Kidney (tissue), 14 donors: ENCODE results near the gene CRACDL. TPM values are rescaled to one million over a fixed set of nuclear protein-coding genes. Genes with fewer than 3 reads are reported as not detected.

Source experiments
- DNase-seq, 5 donors: peaks; one replicate each; pipeline ENCODE4 v3.0.0-alpha.2; 2013 to 2020
- FAIRE-seq: peaks from 2 replicates; lab custom pipeline; 2012; peaks lifted over from hg19 to GRCh38; lab: Jason Lieb, UNC
- H3K27ac ChIP-seq, 2 donors: one replicate each; pipeline ENCODE4 v1.7.0; 2013; ENCODE audit warnings: low read depth in 2 of 2, low read length in 2 of 2, inconsistent platforms in 1 of 2
- H3K27me3 ChIP-seq: one replicate; pipeline ENCODE4 v1.7.1; 2013; ENCODE audit warnings: low read length, inconsistent platforms; ENCODE audit not compliant: control insufficient read depth, insufficient read depth
- H3K36me3 ChIP-seq, 3 donors: one replicate each; pipeline versions ENCODE4 v1.7.0 to v1.7.1; 2013; ENCODE audit warnings: low read length in 3 of 3, control low read depth in 1 of 3, inconsistent platforms in 1 of 3; ENCODE audit not compliant: insufficient read depth in 3 of 3, control insufficient read depth in 2 of 3
- H3K4me1 ChIP-seq, 3 donors: one replicate each; pipeline versions ENCODE4 v1.7.0 to v1.7.1; 2013; ENCODE audit warnings: low read length in 3 of 3, inconsistent platforms in 1 of 3, low read depth in 1 of 3; ENCODE audit not compliant: control insufficient read depth in 2 of 3, insufficient read depth in 2 of 3
- H3K4me3 ChIP-seq, 3 donors: one replicate each; pipeline versions ENCODE4 v1.7.0 to v1.8.1; 2013; ENCODE audit warnings: low read length in 3 of 3, control low read depth in 1 of 3, inconsistent platforms in 1 of 3
- H3K9ac ChIP-seq, 3 donors: one replicate each; pipeline versions ENCODE4 v1.7.0 to v1.7.1; 2013; ENCODE audit warnings: low read length in 3 of 3, control low read depth in 1 of 3, inconsistent platforms in 1 of 3
- H3K9me3 ChIP-seq, 3 donors: one replicate each; pipeline versions ENCODE4 v1.7.0 to v1.7.1; 2013; ENCODE audit warnings: low read length in 3 of 3, control low read depth in 1 of 3, inconsistent platforms in 1 of 3; ENCODE audit not compliant: control insufficient read depth in 2 of 3, insufficient read depth in 1 of 3
- intact Hi-C: fragments of 100-400 bp; cut with DNase I; formaldehyde crosslinking; loops from one replicate; pipeline ENCODE4 v1.11.1; 2022
- polyA plus RNA-seq: library from polyadenylated mRNA; stranded (reverse); fragments of 350-450 nt; fragmentation: Illumina TruSeq; extraction: RNeasy Lipid Tissue Mini Kit (QIAGEN cat#74804); gene quantifications from one replicate; pipeline ENCODE4 v1.2.3, GENCODE V29; 2014; ENCODE audit warnings: low read depth, low replicate concordance; ENCODE audit not compliant: insufficient read depth
- total RNA-seq: library from RNA; stranded (reverse); fragmentation: NEBNext Ultra II Directional; extraction: Animal tissue kit (Norgen Biotek cat#: 25700); gene quantifications from one replicate; pipeline ENCODE4 v1.2.1, GENCODE V29; 2021
- TF ChIP-seq, protein P1 (sequence below): IDR thresholded peaks from 3 replicates; pipeline ENCODE4 v1.5.1; 2012; ENCODE audit warnings: mild to moderate bottlenecking, moderate library complexity, borderline replicate concordance; ENCODE audit not compliant: insufficient read depth; ENCODE audit errors: extremely low read depth
- donor health status: control.
- donor health status: control.
- donor health status: control.
- donor health status: control.
- donor health status: control.
- donor health status: DM: yes; HTN: yes; CAD: no.
- donor health status: Normal renal cell carcinoma (clear cell type).

Gene CRACDL
- total and polyA plus RNA-seq, 2 donors from 2014 or later, result 4.3 to 14.8 TPM

DNA sequence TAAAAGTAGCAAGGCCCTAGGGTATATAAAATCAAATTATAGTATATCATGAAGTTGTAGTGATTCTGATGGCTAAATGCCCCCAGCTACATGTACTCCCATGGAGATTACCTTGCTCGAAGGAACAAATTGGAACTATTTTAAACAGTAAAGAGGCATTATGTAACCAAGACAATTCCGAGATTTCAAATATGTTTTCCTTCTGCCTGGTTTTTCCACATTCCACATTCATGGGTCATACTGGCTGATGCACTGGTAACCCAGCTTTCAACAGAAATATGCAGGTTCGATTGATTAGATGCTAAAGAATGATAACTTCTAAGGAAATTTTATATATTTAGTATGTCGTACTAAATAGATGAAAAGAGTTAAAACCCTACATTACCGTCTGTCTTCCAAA, 142.8 kb downstream of the CRACDL start:
- Histone ChIP-seq H3K4me3 (no peak overlapping the region), H3K36me3 (no peaks in the 10 kb centered on the region), H3K27ac (no peak overlapping the region), H3K9me3 (no peaks in the 10 kb centered on the region), H3K27me3 (no peaks in the 10 kb centered on the region), H3K9ac (no peak overlapping the region), H3K4me1 (no peaks in the 10 kb centered on the region)
- FAIRE-seq (no peak), DNase-seq (no peak)
- intact Hi-C loops, result no loop called here
- TF ChIP-seq, protein P1, sequence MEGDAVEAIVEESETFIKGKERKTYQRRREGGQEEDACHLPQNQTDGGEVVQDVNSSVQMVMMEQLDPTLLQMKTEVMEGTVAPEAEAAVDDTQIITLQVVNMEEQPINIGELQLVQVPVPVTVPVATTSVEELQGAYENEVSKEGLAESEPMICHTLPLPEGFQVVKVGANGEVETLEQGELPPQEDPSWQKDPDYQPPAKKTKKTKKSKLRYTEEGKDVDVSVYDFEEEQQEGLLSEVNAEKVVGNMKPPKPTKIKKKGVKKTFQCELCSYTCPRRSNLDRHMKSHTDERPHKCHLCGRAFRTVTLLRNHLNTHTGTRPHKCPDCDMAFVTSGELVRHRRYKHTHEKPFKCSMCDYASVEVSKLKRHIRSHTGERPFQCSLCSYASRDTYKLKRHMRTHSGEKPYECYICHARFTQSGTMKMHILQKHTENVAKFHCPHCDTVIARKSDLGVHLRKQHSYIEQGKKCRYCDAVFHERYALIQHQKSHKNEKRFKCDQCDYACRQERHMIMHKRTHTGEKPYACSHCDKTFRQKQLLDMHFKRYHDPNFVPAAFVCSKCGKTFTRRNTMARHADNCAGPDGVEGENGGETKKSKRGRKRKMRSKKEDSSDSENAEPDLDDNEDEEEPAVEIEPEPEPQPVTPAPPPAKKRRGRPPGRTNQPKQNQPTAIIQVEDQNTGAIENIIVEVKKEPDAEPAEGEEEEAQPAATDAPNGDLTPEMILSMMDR, result no peak

DNA sequence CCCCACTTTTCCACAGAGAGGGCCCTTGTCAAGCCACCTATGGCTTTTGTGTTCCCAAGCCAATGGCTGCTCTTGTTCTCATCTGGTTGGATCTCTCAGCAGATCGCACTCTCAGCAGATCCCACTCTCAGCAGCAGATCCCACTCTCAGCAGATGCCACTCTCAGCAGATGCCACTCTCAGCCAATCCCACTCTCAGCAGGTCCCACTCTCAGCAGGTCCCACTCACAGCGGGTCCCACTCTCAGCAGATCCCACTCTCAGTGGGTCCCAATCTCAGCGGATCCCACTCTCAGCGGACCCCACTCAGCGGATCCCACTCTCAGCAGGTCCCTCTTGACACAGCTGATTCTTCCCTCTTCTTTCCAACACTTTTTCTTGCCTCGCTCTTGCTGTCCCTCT, 145.8 kb downstream of the CRACDL start:
- TF ChIP-seq, protein P1, result no peak
- H3K27ac ChIP-seq, result no peak overlapping the region
- H3K36me3 ChIP-seq, result no peaks in the 10 kb centered on the region
- no peak overlapping the region for H3K9ac ChIP-seq
- H3K4me1 ChIP-seq, result no peaks in the 10 kb centered on the region
- no peak overlapping the region for H3K4me3 ChIP-seq
- no peaks in the 10 kb centered on the region for H3K9me3 ChIP-seq
- DNase-seq (no peak), FAIRE-seq (no peak)
- H3K27me3 ChIP-seq, result no peaks in the 10 kb centered on the region
- intact Hi-C loops, result no loop called here

DNA sequence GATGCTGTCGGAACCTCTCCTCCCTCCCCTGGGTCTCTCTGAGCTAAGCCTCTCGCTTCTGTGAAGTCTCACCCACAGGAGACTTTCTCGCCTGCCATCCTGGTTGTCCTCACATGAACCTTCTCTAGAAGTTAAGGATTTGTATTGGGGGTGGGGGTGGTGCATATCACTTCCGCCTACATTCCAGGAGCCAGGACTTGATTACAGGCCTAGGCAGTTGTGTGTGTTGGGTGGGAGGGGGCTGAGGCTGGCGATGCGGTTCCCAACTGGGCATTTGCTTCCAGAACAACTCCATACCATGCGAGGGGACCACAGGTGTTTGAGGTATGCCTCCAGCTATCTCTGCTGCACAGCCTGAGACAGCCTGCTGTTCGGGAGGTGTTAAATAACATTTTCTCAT, 148.3 kb downstream of the CRACDL start:
- intact Hi-C loops, result no loop called here
- no peaks in the 10 kb centered on the region for H3K4me1 ChIP-seq
- no peak for FAIRE-seq

More for the DNA sequence above, 148.3 kb downstream of the CRACDL start:
- H3K36me3 ChIP-seq, result no peaks in the 10 kb centered on the region
- TF ChIP-seq, protein P1, result no peak
- no peaks in the 10 kb centered on the region for H3K27me3 ChIP-seq
- no peaks in the 10 kb centered on the region for H3K9me3 ChIP-seq
- H3K9ac ChIP-seq, result no peak overlapping the region
- no peak overlapping the region for H3K4me3 ChIP-seq
- H3K27ac ChIP-seq, result no peak overlapping the region
- no peak for DNase-seq
